ENCODE measurements around the gene BMP10.

The BMP10 gene

DNA sequence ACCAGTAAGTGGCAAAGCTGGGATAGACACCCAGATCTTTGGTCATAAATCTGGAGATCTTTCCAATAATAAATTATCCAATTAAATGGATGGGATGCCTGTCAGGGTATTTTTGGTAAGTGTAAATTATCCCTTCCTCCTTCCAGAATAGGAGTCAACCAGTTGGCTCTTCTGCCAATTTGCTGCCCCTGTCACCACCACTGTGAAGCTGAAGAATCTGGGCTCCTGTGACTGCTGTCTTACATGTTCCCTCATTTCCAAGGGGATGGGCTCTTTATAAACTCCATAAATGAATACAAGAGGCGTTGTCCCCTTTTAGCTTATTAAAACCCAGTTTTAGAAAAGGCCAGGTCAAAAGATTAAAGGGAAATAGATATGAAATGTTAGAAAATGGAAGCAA is 17.8 kb upstream of the BMP10 start:
- DNase-seq = no peak
- TF ChIP-seq, protein P1, sequence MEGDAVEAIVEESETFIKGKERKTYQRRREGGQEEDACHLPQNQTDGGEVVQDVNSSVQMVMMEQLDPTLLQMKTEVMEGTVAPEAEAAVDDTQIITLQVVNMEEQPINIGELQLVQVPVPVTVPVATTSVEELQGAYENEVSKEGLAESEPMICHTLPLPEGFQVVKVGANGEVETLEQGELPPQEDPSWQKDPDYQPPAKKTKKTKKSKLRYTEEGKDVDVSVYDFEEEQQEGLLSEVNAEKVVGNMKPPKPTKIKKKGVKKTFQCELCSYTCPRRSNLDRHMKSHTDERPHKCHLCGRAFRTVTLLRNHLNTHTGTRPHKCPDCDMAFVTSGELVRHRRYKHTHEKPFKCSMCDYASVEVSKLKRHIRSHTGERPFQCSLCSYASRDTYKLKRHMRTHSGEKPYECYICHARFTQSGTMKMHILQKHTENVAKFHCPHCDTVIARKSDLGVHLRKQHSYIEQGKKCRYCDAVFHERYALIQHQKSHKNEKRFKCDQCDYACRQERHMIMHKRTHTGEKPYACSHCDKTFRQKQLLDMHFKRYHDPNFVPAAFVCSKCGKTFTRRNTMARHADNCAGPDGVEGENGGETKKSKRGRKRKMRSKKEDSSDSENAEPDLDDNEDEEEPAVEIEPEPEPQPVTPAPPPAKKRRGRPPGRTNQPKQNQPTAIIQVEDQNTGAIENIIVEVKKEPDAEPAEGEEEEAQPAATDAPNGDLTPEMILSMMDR (IDR thresholded peaks at IDR 0.05; ENCODE audit: low read depth, low read length, missing control alignments) = no peak
- in situ Hi-C loops (cut with HindIII; ENCODE audit: low pct_ligation_motif_present, low sequenced_read_pairs) = no loop called here
- Histone ChIP-seq H3K27me3 (replicated peaks) (no peaks in the 10 kb centered on the region), H3K27ac (no peak overlapping the region), H3K4me3 (ENCODE audit: low read depth, low read length) (no peak overlapping the region), H3K36me3 (replicated peaks) (no peaks in the 10 kb centered on the region)

DNA sequence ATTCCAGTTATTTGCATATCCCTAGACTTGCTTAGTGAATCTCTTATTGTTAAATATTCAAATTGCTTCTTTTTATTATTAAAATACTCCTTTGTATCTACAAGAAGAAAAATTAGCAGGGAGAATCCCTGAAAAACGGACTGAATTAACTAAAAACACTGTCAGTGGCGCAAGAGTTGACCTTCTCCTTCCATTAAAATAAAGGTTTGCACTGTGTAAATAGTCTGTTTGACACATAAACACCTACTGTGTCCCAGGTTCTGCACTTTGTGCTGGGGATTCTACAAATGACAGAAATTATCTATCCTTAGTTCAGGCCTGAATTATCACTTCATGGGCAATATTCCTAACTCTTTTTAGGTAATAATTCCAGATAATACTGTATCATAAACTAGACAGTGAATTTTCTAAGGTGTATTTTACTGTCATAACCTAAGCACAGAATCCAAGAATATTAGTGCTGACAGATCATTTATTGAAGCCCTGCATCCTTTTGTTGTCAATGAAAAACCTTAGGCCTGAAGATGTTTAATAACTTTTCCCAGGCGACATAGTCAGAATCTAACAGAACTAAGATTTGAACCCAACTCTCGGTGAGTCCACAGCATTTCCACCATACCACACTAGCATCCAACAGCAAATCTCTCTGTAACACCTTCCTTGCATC is 17.0 kb upstream of the BMP10 start:
- no peak for DNase-seq
- no peaks in the 10 kb centered on the region for H3K27me3 ChIP-seq (replicated peaks)
- no peak overlapping the region for H3K27ac ChIP-seq
- H3K36me3 ChIP-seq (replicated peaks) = no peaks in the 10 kb centered on the region
- in situ Hi-C loops (cut with HindIII; ENCODE audit: low pct_ligation_motif_present, low sequenced_read_pairs) = no loop called here
- no peak overlapping the region for H3K4me3 ChIP-seq (ENCODE audit: low read depth, low read length)
- TF ChIP-seq, protein P1 (IDR thresholded peaks at IDR 0.05; ENCODE audit: low read depth, low read length, missing control alignments) = no peak

DNA sequence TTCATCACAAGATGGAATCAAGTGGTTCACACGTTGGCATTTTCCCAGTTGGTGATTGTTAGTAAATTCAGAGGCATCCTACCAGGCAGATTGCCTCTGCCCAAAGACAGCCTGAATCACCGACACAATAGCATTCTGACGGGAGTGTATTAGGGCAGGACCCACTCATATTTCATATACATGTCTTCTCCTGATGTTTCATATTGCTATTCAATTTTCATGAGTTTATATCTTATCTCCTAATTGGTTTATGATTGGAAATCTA is 14.5 kb upstream of the BMP10 start:
- no peak for DNase-seq
- TF ChIP-seq, protein P1 (IDR thresholded peaks at IDR 0.05; ENCODE audit: low read depth, low read length, missing control alignments) = no peak
- Histone ChIP-seq H3K36me3 (replicated peaks) (no peaks in the 10 kb centered on the region), H3K27ac (no peak overlapping the region), H3K4me3 (ENCODE audit: low read depth, low read length) (no peak overlapping the region), H3K27me3 (replicated peaks) (no peaks in the 10 kb centered on the region)
- in situ Hi-C loops (cut with HindIII; ENCODE audit: low pct_ligation_motif_present, low sequenced_read_pairs) = no loop called here

GRCh38 chr2:68885074-68885810 is 14.0 kb upstream of the BMP10 start:
- no peaks in the 10 kb centered on the region for H3K36me3 ChIP-seq (replicated peaks)
- DNase-seq = no peak
- H3K4me3 ChIP-seq (ENCODE audit: low read depth, low read length) = no peak overlapping the region
- H3K27me3 ChIP-seq (replicated peaks) = no peaks in the 10 kb centered on the region
- in situ Hi-C loops (cut with HindIII; ENCODE audit: low pct_ligation_motif_present, low sequenced_read_pairs) = no loop called here
- TF ChIP-seq, protein P1 (IDR thresholded peaks at IDR 0.05; ENCODE audit: low read depth, low read length, missing control alignments) = no peak
- H3K27ac ChIP-seq = no peak overlapping the region

DNA sequence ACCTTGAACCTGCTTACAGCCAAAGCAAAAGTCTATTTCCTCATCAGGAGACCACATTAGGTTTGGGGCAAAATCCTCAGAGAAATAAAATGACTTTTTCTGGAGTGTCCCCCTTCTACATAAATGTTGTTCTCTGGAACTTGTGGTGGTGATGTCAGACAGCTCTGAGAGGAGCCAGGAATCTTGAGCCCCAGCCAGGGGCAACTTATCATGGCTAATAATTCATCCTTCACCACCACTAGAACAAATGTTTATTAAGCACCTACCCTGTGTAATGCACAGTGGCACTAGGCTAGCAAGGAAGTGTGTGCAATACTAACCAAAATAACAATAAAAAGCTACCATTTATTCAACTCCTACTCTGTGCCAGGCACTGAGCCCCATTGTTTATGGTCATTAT is 9.0 kb upstream of the BMP10 start:
- no peak overlapping the region for H3K27ac ChIP-seq
- in situ Hi-C loops (cut with HindIII; ENCODE audit: low pct_ligation_motif_present, low sequenced_read_pairs) = no loop called here
- DNase-seq = no peak
- no peaks in the 10 kb centered on the region for H3K36me3 ChIP-seq (replicated peaks)
- TF ChIP-seq, protein P1 (IDR thresholded peaks at IDR 0.05; ENCODE audit: low read depth, low read length, missing control alignments) = no peak
- H3K4me3 ChIP-seq (ENCODE audit: low read depth, low read length) = no peak overlapping the region
- no peaks in the 10 kb centered on the region for H3K27me3 ChIP-seq (replicated peaks)

GRCh38 chr2:68879296-68879695 is 8.1 kb upstream of the BMP10 start:
- TF ChIP-seq, protein P1 (IDR thresholded peaks at IDR 0.05; ENCODE audit: low read depth, low read length, missing control alignments) = no peak
- no peaks in the 10 kb centered on the region for H3K36me3 ChIP-seq (replicated peaks)
- H3K27ac ChIP-seq = peak overlapping the region; percentile 56
- no peaks in the 10 kb centered on the region for H3K27me3 ChIP-seq (replicated peaks)
- peak; percentile 57 for DNase-seq
- in situ Hi-C loops (cut with HindIII; ENCODE audit: low pct_ligation_motif_present, low sequenced_read_pairs) = no loop called here
- no peak overlapping the region for H3K4me3 ChIP-seq (ENCODE audit: low read depth, low read length)

All from brain microvascular endothelial cell (primary cell).